IPS-NIHi7 (cell line): Measurements from ENCODE around the gene IFI27L2.

ENCODE experiments used
- DNase-seq: peaks from one replicate; pipeline ENCODE4 v3.0.0; 2012; ENCODE audit warnings: mixed read lengths; ENCODE audit errors: extremely low spot score

IFI27L2 gene

GRCh38 chr14:94152676-94153075 is 23.3 kb upstream of the IFI27L2 start:
- DNase-seq: no peak

GRCh38 chr14:94145902-94146527 is 16.6 kb upstream of the IFI27L2 start:
- DNase-seq: no peak

- peak; percentile 52 for DNase-seq
Measured at GRCh38 chr14:94144765-94145164, 15.4 kb upstream of the IFI27L2 start.

GRCh38 chr14:94143711-94144110 is 14.3 kb upstream of the IFI27L2 start:
- no peak for DNase-seq

GRCh38 chr14:94143239-94143638 is 13.8 kb upstream of the IFI27L2 start:
- peak; percentile 61 for DNase-seq

GRCh38 chr14:94142836-94143235 is 13.4 kb upstream of the IFI27L2 start:
- DNase-seq: no peak

- no peak for DNase-seq
Measured at GRCh38 chr14:94142247-94142646, 12.8 kb upstream of the IFI27L2 start.

GRCh38 chr14:94139421-94139820 is 10.0 kb upstream of the IFI27L2 start:
- no peak for DNase-seq

GRCh38 chr14:94139006-94139405 is 9.6 kb upstream of the IFI27L2 start:
- no peak for DNase-seq

- no peak for DNase-seq
Measured at GRCh38 chr14:94138251-94138650, 8.8 kb upstream of the IFI27L2 start.

- peak; percentile 83 for DNase-seq
Measured at GRCh38 chr14:94136575-94137331, 7.3 kb upstream of the IFI27L2 start.

- DNase-seq: no peak
Measured at GRCh38 chr14:94135476-94135875, 6.1 kb upstream of the IFI27L2 start.

- DNase-seq: peak; percentile 54
Measured at GRCh38 chr14:94132285-94132887, 3.0 kb upstream of the IFI27L2 start.

GRCh38 chr14:94129758-94130414 is 482 bp upstream of the IFI27L2 start:
- DNase-seq: no peak

- no peak for DNase-seq
Measured at GRCh38 chr14:94128216-94128839, 1.1 kb downstream of the IFI27L2 start.

- DNase-seq: no peak
Measured at GRCh38 chr14:94127330-94127729, 2.1 kb downstream of the IFI27L2 start.

- DNase-seq: no peak
Measured at GRCh38 chr14:94126800-94127199, 2.6 kb downstream of the IFI27L2 start.

- no peak for DNase-seq
Measured at GRCh38 chr14:94126419-94126677, 3.1 kb downstream of the IFI27L2 start.

- no peak for DNase-seq
Measured at GRCh38 chr14:94125659-94126418, 3.6 kb downstream of the IFI27L2 start.

- no peak for DNase-seq
Measured at GRCh38 chr14:94124582-94125377, 4.6 kb downstream of the IFI27L2 start.

- no peak for DNase-seq
Measured at GRCh38 chr14:94123868-94124267, 5.5 kb downstream of the IFI27L2 start.
